K562 (cell line): Measurements from ENCODE around the gene GEMIN7. TPM values are rescaled to one million over a fixed set of nuclear protein-coding genes. Genes with fewer than 3 reads are reported as not detected.

Experiments used
- ARHGAP35 ChIP-seq: fragments of 450-650 bp; IDR thresholded peaks from 2 replicates; pipeline ENCODE4 v1.6.1; 2018; ENCODE audit not compliant: partially characterized antibody
- BDP1 ChIP-seq: IDR thresholded peaks from 3 replicates; pipeline ENCODE4 v1.6.1; 2011; ENCODE audit not compliant: insufficient read length, insufficient read depth
- BHLHE40 ChIP-seq: IDR thresholded peaks from 2 replicates; pipeline ENCODE4 v1.6.1; 2011; ENCODE audit warnings: low read length, improper control_type of control experiment
- CAMTA2 ChIP-seq: fragments of 250-450 bp; sonication (Bioruptor Pico); conservative IDR thresholded peaks from 2 replicates; pipeline ENCODE4 v1.5.1; 2022
- IRF9 ChIP-seq: fragments of 450-650 bp; IDR thresholded peaks from 2 replicates; pipeline ENCODE4 v1.6.1; 2016; ENCODE audit warnings: missing biosample characterization, missing genetic modification characterization
- MAFF ChIP-seq: IDR thresholded peaks from 2 replicates; pipeline ENCODE4 v1.6.1; 2012; ENCODE audit warnings: low read length, improper control_type of control experiment
- MED1 ChIP-seq: sonication (generic); formaldehyde crosslinking; IDR thresholded peaks from 2 replicates; pipeline ENCODE4 v1.8.1; 2023; ENCODE audit warnings: missing genetic modification reagents, borderline replicate concordance
- NCOA1 ChIP-seq: fragments of 450-650 bp; IDR thresholded peaks from 2 replicates; pipeline ENCODE4 v1.6.1; 2016; ENCODE audit warnings: low read depth
- POLR2G ChIP-seq: fragments of 200-400 bp; formaldehyde crosslinking; IDR thresholded peaks from 2 replicates; pipeline ENCODE4 v1.6.1; 2017; ENCODE audit warnings: low read depth, mild to moderate bottlenecking, antibody characterized with exemption, low read length, moderate library complexity
- POLR2H ChIP-seq: IDR thresholded peaks from 2 replicates; pipeline ENCODE4 v1.6.1; 2016; ENCODE audit warnings: missing genetic modification characterization, low read depth, mild to moderate bottlenecking, control low read depth, missing compliant biosample characterization, moderate library complexity
- TBL1XR1 ChIP-seq, 2 experiments: IDR thresholded peaks; 2 replicates each; pipeline ENCODE4 v1.6.1; 2012; ENCODE audit warnings: improper control_type of control experiment in 2 of 2, low read length in 2 of 2, mild to moderate bottlenecking in 1 of 2
- ZBTB2 ChIP-seq: fragments of 450-650 bp; IDR thresholded peaks from 2 replicates; pipeline ENCODE4 v1.6.1; 2016; ENCODE audit warnings: antibody characterized with exemption
- ZNF174 ChIP-seq: fragments of 250-450 bp; sonication (Bioruptor Pico); IDR thresholded peaks from 2 replicates; pipeline ENCODE4 v1.4.0; 2020; ENCODE audit warnings: mild to moderate bottlenecking
- ZNF384 ChIP-seq: IDR thresholded peaks from 2 replicates; pipeline ENCODE4 v1.6.1; 2012; ENCODE audit warnings: low read depth, low read length, improper control_type of control experiment
- polyA plus RNA-seq, 8 experiments: library from polyadenylated mRNA; depleted of rRNA in 4 of 8; stranded (reverse) in 5 of 8; unstranded in 3 of 8; fragments of >200 nt; fragmentation: Nextera tagmentation in 2 of 8; fragmentation: Illumina TruSeq in 1 of 8; extraction: Ambion mirVana in 2 of 8; extraction: Trizol in 1 of 8; gene quantifications; 2 replicates each; pipeline versions ENCODE4 v1.2.1 to v1.2.3, GENCODE V29; 2011 to 2014; ENCODE audit warnings: inconsistent platforms in 1 of 8, missing spikeins in 1 of 8
- total RNA-seq, 7 experiments: library from RNA; depleted of rRNA in 6 of 7; stranded (reverse); fragments of >200 nt in 6 of 7; fragmentation: Illumina TruSeq in 2 of 7; extraction: Trizol in 2 of 7; gene quantifications; 2 replicates each; pipeline versions ENCODE4 v1.2.1 to v1.2.3, GENCODE V29; 2011 to 2021; ENCODE audit warnings: low replicate concordance in 1 of 7
- TF ChIP-seq, protein P1 (sequence below), 2 experiments: fragments of 450-650 bp in 1 of 2; sonication (generic) in 1 of 2; formaldehyde crosslinking in 1 of 2; IDR thresholded peaks in 1 of 2; conservative IDR thresholded peaks in 1 of 2; 2 replicates each; pipeline versions ENCODE4 v1.6.1 to v1.8.1; 2016 to 2023; ENCODE audit warnings: mild to moderate bottlenecking in 2 of 2, moderate library complexity in 2 of 2, inconsistent platforms in 1 of 2, missing genetic modification reagents in 1 of 2
- TF ChIP-seq, protein P2 (sequence below), 3 experiments: IDR thresholded peaks in 2 of 3; conservative IDR thresholded peaks in 1 of 3; 2 replicates each; pipeline ENCODE4 v1.5.1; 2011 to 2012; ENCODE audit warnings: low read length in 3 of 3, mild to moderate bottlenecking in 3 of 3, control low read depth in 2 of 3, improper control_type of control experiment in 1 of 3, inconsistent platforms in 1 of 3, low read depth in 1 of 3, mixed read lengths in 1 of 3, moderate library complexity in 1 of 3; ENCODE audit not compliant: insufficient read depth in 2 of 3

GEMIN7 gene
- total and polyA plus RNA-seq, 9 of the 15 experiments (the other 6 are each of a cell fraction or from before 2014, with no cell fraction given), result 23.1 to 124 (median 54.9) TPM

DNA sequence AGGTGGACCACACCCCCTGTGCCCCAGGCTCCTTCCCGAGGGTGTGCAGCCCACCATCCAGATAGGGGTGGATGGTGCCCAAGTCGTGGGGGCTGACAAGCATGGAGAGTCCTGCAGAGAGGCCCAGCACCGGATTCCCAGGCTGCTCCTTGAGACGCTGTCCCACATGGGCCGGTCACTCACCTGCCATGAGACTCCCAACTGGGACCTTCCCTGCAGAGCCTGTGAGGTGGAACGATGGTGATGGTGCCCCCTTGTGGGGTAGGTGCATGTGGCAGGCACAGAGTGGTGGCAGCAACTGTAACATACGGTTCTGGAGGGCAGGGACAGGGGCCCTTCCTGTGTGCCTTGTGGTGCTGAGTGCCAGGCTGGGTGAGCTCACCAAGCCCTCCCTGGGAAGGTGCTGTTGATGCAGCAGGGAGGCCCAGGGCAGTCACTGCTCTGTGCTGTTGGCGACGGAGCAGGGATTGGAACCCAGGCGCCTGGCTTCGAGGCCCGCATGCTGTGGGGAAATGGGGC, 47.0 kb downstream of the GEMIN7 start (continued):
- no peak for TF ChIP-seq NCOA1
- no peak for TF ChIP-seq ZBTB2
- TF ChIP-seq, protein P1, sequence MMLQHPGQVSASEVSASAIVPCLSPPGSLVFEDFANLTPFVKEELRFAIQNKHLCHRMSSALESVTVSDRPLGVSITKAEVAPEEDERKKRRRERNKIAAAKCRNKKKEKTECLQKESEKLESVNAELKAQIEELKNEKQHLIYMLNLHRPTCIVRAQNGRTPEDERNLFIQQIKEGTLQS (IDR thresholded peaks at IDR 0.05), result no peak
- TF ChIP-seq, protein P1 (CRISPR knock-in tag; conservative IDR thresholded peaks at IDR 0.05), result no peak
- TF ChIP-seq MAFF, result no peak
- no peak for TF ChIP-seq CAMTA2
- no peak for TF ChIP-seq TBL1XR1 (IDR thresholded peaks at IDR 0.05; ENCODE audit: low read length in 2 of 2)
- no peak for TF ChIP-seq ZNF384
- no peak for TF ChIP-seq ARHGAP35
- TF ChIP-seq POLR2G, result peak; percentile 20; the same call in 1 of the 2 replicates
- no peak for TF ChIP-seq POLR2H (tag)
- TF ChIP-seq ZNF174 (CRISPR knock-in tag), result no peak
- TF ChIP-seq, protein P2, sequence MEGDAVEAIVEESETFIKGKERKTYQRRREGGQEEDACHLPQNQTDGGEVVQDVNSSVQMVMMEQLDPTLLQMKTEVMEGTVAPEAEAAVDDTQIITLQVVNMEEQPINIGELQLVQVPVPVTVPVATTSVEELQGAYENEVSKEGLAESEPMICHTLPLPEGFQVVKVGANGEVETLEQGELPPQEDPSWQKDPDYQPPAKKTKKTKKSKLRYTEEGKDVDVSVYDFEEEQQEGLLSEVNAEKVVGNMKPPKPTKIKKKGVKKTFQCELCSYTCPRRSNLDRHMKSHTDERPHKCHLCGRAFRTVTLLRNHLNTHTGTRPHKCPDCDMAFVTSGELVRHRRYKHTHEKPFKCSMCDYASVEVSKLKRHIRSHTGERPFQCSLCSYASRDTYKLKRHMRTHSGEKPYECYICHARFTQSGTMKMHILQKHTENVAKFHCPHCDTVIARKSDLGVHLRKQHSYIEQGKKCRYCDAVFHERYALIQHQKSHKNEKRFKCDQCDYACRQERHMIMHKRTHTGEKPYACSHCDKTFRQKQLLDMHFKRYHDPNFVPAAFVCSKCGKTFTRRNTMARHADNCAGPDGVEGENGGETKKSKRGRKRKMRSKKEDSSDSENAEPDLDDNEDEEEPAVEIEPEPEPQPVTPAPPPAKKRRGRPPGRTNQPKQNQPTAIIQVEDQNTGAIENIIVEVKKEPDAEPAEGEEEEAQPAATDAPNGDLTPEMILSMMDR (IDR thresholded peaks at IDR 0.05 in 2 of 3, conservative IDR thresholded peaks at IDR 0.05 in 1 of 3; ENCODE audit: insufficient read depth in 2 of 3, low read depth in 1 of 3, low read length in 3 of 3), result peak; percentile 82 to 90 (median 83)
- no peak for TF ChIP-seq IRF9 (tag)
- TF ChIP-seq MED1 (CRISPR knock-in tag), result no peak
- no peak for TF ChIP-seq BDP1
- TF ChIP-seq BHLHE40, result peak; percentile 36
